Common myeloid progenitor, CD34-positive (primary cell): ENCODE measurements around the gene VWA5B2.
A peak's percentile ranks its signal among the peaks of the same experiment; 100 is the strongest.

ENCODE experiments used
- CTCF ChIA-PET: fragments of 350-600 bp; sonication (Branson Sonifier 250); formaldehyde crosslinking; loops from one replicate; lab custom pipeline; 2021; ENCODE audit warnings: antibody characterized with exemption; lab: Charles Lee
- POLR2A ChIA-PET: fragments of 350-600 bp; sonication (Branson Sonifier 250); formaldehyde crosslinking; loops from one replicate; lab custom pipeline; 2021; ENCODE audit warnings: antibody characterized with exemption; lab: Charles Lee
- DNase-seq, 3 donors: peaks; one replicate each; pipeline versions ENCODE4 v3.0.0 to v3.0.0-alpha.2; 2013
- H3K27ac ChIP-seq, 2 experiments: 1 replicate in 1 of 2; 2 replicates in 1 of 2; pipeline ENCODE4 v1.7.0; 2013; ENCODE audit warnings: inconsistent platforms in 2 of 2, low read length in 2 of 2, mild to moderate bottlenecking in 2 of 2, low read depth in 1 of 2, moderate library complexity in 1 of 2; ENCODE audit not compliant: severe bottlenecking in 2 of 2, insufficient read depth in 1 of 2, poor library complexity in 1 of 2
- H3K27me3 ChIP-seq, 5 experiments: replicated peaks in 2 of 5; 1 replicate in 3 of 5; 2 replicates in 2 of 5; pipeline versions ENCODE4 v1.6.1 to v1.7.0; 2013; ENCODE audit warnings: low read length in 4 of 5, mild to moderate bottlenecking in 2 of 5, moderate library complexity in 2 of 5, inconsistent platforms in 1 of 5; ENCODE audit not compliant: insufficient read depth in 5 of 5, control insufficient read depth in 4 of 5
- H3K36me3 ChIP-seq, 4 experiments: 1 replicate in 2 of 4; 2 replicates in 2 of 4; pipeline versions ENCODE4 v1.6.1 to v1.7.0; 2013; ENCODE audit warnings: low read length in 3 of 4, control low read depth in 1 of 4, mild to moderate bottlenecking in 1 of 4; ENCODE audit not compliant: control insufficient read depth in 4 of 4, insufficient read depth in 4 of 4
- H3K4me1 ChIP-seq, 4 experiments: 1 replicate in 3 of 4; 2 replicates in 1 of 4; pipeline versions ENCODE4 v1.6.1 to v1.7.1; 2013; ENCODE audit warnings: low read length in 3 of 4, mild to moderate bottlenecking in 3 of 4, control low read depth in 1 of 4, inconsistent platforms in 1 of 4, moderate library complexity in 1 of 4; ENCODE audit not compliant: control insufficient read depth in 4 of 4, insufficient read depth in 4 of 4; ENCODE audit errors: control extremely low read depth in 1 of 4
- H3K4me3 ChIP-seq, 7 experiments: 1 replicate in 4 of 7; 2 replicates in 3 of 7; pipeline versions ENCODE4 v1.5.1 to v1.7.0; 2013; ENCODE audit warnings: mild to moderate bottlenecking in 7 of 7, low read length in 6 of 7, moderate library complexity in 6 of 7, inconsistent platforms in 2 of 7, low read depth in 2 of 7, control low read depth in 1 of 7; ENCODE audit not compliant: insufficient read depth in 4 of 7, control insufficient read depth in 1 of 7; ENCODE audit errors: extremely low read depth in 1 of 7
- H3K9me3 ChIP-seq, 5 experiments: 1 replicate in 4 of 5; 2 replicates in 1 of 5; pipeline versions ENCODE4 v1.6.1 to v1.7.1; 2013; ENCODE audit warnings: low read length in 4 of 5, mild to moderate bottlenecking in 2 of 5, inconsistent platforms in 1 of 5, low read depth in 1 of 5, moderate library complexity in 1 of 5; ENCODE audit not compliant: control insufficient read depth in 4 of 5, insufficient read depth in 2 of 5; ENCODE audit errors: control extremely low read depth in 1 of 5
- WGBS: methylation state at CpG from one replicate; pipeline ENCODE4 v1.1.5; 2013; ENCODE audit not compliant: insufficient coverage; 5-methylcytosine and 5-hydroxymethylcytosine counted together

Gene VWA5B2

DNA sequence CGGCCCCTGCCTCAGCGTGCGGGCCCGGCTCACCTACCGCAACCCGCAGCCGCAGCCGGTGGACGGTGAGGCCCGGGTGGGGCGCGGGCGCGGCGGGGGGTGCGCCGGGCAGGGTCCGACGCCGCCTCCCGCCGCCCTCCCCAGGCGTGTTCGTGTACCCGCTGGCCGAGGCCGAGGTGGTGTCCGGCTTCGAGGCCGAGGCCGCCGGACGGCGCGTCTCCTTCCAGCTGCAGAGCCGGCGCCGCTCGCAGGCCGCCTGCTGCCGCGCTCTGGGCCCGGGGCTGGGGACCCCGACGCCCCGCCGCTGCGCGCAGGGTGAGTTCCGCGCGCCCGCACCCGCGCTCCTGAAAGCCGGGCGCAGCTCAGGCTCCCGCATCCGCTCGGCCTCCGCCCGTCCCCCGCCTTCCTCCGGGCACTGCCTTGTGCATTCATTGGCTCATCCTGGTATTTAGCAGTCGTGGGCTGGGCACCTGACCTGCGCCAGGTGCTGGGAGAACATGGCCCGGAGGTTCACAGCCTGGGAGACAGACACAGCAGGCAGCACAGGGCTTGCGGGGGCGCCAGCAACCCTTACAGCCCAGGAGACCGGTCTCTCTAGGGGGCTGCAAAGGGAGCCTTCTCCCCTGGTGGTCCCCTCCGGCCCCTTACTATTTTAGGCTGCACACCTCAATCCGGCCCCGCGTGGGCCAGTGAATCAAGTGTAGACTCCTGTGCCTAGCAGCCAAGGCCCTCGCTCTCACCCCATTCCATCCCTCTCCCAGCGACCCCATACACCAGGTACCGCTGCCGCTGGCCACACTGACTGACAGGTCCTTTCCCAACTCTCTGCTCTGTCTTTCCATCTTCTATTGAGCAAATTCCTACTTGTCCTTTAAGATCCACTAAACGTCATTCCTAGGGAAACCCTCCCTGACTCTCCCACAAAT, 1.5 kb downstream of the VWA5B2 start:
- H3K9me3 ChIP-seq, result no peaks in the 10 kb centered on the region
- CTCF ChIA-PET, result interaction anchor here (1.2 to 7.5 kb wide), 6 partner anchors 10 to 335 kb away, joined by 3 to 79 read pairs (median 8); partner anchors contain the start of gene EEF1AKMT4
- 6% methylated on average over 72 of the region's 79 CpGs for WGBS
- peaks cover 0 to 27% (median 19%) of the 10 kb centered on the region in 4 experiments for H3K4me1 ChIP-seq
- POLR2A ChIA-PET, result no interaction called here
- peak overlapping the region in 3 of 7 experiments; percentile 61 to 76 (median 62) for H3K4me3 ChIP-seq
- peak in 1 of 3 donors; percentile 8 for DNase-seq
- no peaks in the 10 kb centered on the region for H3K36me3 ChIP-seq
- H3K27me3 ChIP-seq, result peaks cover 14 to 68% (median 28%) of the 10 kb centered on the region in 5 experiments
- H3K27ac ChIP-seq, result no peak overlapping the region

DNA sequence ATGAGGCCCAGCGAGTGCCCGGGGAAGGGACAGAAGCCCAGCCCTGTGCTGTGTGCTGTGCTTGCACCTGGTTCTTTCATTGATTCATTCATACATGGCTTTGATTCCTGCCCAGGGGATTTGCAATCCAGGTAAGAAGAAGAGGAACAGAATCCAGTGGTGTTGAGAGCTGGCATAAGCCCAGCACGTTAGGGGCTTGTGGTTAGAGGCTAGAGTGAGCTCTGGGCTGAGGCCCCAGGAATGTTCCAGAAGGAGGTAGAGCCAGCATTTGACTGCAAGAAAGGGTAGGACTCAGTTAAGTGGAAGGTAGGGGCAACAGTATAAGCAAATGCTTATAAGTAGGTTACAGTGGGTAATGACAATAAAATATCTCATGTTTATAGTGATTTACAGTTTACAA, 2.3 kb downstream of the VWA5B2 start:
- H3K36me3 ChIP-seq, result no peaks in the 10 kb centered on the region
- H3K4me3 ChIP-seq, result no peak overlapping the region
- CTCF ChIA-PET, result interaction anchor here (1.2 to 2.0 kb wide), 3 partner anchors 9 to 51 kb away, joined by 3 to 8 read pairs (median 7); no protein-coding TSS in a partner anchor
- WGBS, result 71% methylated on average over 3 of the region's 3 CpGs
- H3K27me3 ChIP-seq, result peaks cover 11 to 67% (median 25%) of the 10 kb centered on the region in 5 experiments
- H3K27ac ChIP-seq, result no peak overlapping the region
- H3K4me1 ChIP-seq, result peaks cover 0 to 29% (median 20%) of the 10 kb centered on the region in 4 experiments
- peak in 1 of 3 donors; percentile 13 for DNase-seq
- POLR2A ChIA-PET, result no interaction called here
- H3K9me3 ChIP-seq, result no peaks in the 10 kb centered on the region

DNA sequence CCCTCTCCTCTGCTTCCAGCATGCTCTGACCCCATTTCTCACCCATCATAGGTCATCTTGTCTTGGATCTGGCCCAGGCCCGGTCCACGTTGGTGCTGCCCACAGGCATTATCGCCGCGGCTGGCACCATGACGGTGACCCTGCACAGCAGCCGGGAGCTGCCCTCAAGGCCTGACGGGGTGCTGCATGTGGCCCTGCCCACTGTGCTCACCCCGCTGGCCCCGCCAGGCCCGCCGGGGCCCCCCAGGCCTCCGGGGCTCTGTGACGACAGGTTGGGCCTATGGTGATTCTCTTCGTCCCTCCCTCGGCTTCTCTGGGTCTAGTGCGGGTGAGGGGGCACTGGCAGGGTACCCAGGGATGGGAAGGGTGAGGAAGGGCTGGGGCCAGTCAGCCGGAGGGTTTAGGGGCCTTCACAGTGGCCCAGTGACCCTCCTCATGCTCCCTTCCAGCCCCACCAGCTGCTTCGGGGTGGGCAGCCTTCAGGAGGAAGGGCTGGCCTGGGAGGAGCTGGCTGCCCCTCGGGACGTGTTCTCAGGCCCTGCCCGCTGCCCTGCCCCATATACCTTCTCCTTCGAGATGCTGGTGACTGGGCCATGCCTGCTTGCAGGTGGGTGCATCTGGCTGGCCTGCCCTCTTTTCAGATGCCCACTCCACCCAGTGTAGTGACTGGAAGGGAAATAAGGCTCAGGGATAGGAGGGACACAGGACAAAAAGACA, 3.9 kb downstream of the VWA5B2 start:
- peaks cover 11 to 58% (median 25%) of the 10 kb centered on the region in 5 experiments for H3K27me3 ChIP-seq
- H3K4me1 ChIP-seq, result peaks cover 0 to 31% (median 23%) of the 10 kb centered on the region in 4 experiments
- no peaks in the 10 kb centered on the region for H3K36me3 ChIP-seq
- no peak overlapping the region for H3K27ac ChIP-seq
- ChIA-PET CTCF (interaction anchor here (2.0 kb wide), 2 partner anchors 19 to 89 kb away, joined by 4 to 7 read pairs; no protein-coding TSS in a partner anchor), POLR2A (no interaction called here)
- DNase-seq, result no peak
- 94% methylated on average over 17 of the region's 23 CpGs for WGBS
- no peaks in the 10 kb centered on the region for H3K9me3 ChIP-seq
- H3K4me3 ChIP-seq, result no peak overlapping the region

DNA sequence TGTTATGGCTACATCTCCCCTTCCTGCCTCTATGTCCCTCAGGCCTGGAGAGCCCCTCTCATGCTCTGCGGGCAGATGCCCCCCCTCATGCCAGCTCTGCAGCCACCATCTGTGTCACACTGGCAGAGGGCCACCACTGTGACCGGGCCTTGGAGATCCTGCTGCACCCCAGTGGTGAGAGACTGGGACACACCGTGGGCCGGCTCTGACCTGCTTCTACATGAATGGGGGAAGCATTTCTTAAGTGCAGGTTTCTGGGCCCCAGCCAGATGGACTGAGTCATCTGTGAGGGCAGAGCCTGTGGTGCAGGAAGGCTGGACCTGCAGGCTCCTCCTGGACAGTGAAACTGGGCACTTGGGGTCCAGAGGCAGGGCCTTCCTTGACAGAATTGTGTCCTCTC, 4.8 kb downstream of the VWA5B2 start:
- H3K27me3 ChIP-seq, result peaks cover 11 to 49% (median 25%) of the 10 kb centered on the region in 5 experiments
- no peak overlapping the region for H3K4me3 ChIP-seq
- no peaks in the 10 kb centered on the region for H3K36me3 ChIP-seq
- POLR2A ChIA-PET, result no interaction called here
- H3K9me3 ChIP-seq, result no peaks in the 10 kb centered on the region
- peak; percentile 26 to 58 (median 40) for DNase-seq
- H3K27ac ChIP-seq, result no peak overlapping the region
- H3K4me1 ChIP-seq, result peaks cover 0 to 24% (median 19%) of the 10 kb centered on the region in 4 experiments
- CTCF ChIA-PET, result interaction anchor here (0.7 to 2.0 kb wide), 3 partner anchors 16 to 90 kb away, joined by 3 to 5 read pairs (median 4); partner anchors contain the start of genes CAMK2N2 and EEF1AKMT4
- 48% methylated on average over 2 of the region's 4 CpGs for WGBS

DNA sequence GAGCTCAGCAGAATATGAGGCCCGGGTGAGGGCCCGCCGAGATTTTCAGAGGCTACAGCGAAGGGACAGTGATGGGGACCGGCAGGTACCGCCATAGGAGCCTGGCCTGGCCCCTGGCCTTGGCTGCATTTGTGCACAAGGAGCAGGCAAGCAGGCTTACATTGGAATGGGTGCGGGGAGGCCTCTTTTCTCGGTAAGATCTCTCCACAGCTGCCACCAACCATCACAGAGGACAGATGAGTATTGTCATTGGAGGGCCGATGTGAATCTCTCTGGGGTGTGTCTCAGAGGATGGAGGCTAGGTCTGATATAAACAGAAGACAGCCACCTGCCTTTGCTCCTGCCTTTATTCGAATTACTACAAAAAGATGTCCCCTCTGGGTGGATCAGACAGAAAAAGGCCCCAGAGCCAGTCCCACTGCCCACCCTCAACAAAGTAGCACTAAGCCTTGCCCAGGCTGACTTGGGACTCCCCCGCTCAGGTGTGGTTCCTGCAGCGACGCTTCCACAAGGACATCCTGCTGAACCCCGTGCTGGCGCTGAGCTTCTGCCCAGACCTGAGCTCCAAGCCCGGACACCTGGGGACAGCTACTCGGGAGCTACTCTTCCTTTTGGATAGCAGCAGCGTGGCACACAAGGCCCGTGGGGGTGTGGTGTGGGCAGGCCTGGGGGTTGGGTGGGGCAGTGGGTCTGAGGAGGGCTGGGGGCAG, 5.4 kb downstream of the VWA5B2 start:
- Histone ChIP-seq H3K9me3 (no peaks in the 10 kb centered on the region), H3K36me3 (no peaks in the 10 kb centered on the region), H3K27ac (no peak overlapping the region), H3K27me3 (peaks cover 11 to 43% (median 22%) of the 10 kb centered on the region in 5 experiments), H3K4me1 (peaks cover 0 to 18% (median 14%) of the 10 kb centered on the region in 4 experiments), H3K4me3 (no peak overlapping the region)
- WGBS, result 94% methylated on average over 14 of the region's 19 CpGs
- DNase-seq, result no peak
- CTCF ChIA-PET, result interaction anchor here (0.7 to 2.0 kb wide), 3 partner anchors 15 to 91 kb away, joined by 3 to 5 read pairs (median 4); partner anchors contain the start of genes CAMK2N2 and EEF1AKMT4
- POLR2A ChIA-PET, result no interaction called here

DNA sequence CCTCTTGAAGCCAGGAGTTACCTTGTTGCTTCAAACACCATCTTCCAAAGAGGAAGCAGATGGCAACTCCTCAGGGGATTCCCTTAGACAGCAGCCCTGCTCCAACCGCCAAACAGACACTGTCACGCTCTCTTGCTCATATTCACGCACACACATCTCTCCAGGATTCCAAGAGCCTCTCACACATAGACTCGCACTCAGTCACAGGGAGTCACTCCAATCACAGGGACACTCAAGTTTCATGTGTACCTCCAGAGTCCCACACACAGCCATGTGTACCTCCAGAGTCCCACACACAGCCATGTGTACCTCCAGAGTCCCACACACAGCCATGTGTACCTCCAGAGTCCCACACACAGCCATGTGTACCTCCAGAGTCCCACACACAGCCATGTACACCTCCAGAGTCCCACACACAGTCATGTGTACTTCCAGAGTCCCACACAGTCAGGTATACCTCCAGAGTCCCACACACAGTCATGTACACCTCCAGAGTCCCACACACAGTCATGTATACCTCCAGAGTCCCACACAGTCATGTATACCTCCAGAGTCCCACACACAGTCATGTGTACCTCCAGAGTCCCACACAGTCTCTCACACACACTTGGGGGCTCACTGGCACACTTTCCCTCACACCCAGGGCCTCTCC, 6.1 kb downstream of the VWA5B2 start:
- H3K4me3 ChIP-seq, result no peak overlapping the region
- H3K4me1 ChIP-seq, result peaks cover 0 to 12% (median 7%) of the 10 kb centered on the region in 4 experiments
- H3K27ac ChIP-seq, result no peak overlapping the region
- 100% methylated on average over 1 of the region's 4 CpGs for WGBS
- ChIA-PET POLR2A (no interaction called here), CTCF (interaction anchor here (1.6 to 2.0 kb wide), 2 partner anchors 14 to 91 kb away, joined by 4 to 5 read pairs; partner anchors contain the start of gene EEF1AKMT4)
- DNase-seq, result peak in 2 of 3 donors; percentile 62 to 68
- no peaks in the 10 kb centered on the region for H3K36me3 ChIP-seq
- H3K27me3 ChIP-seq, result peaks cover 11 to 36% (median 21%) of the 10 kb centered on the region in 5 experiments
- H3K9me3 ChIP-seq, result no peaks in the 10 kb centered on the region
